HG03439 (cell line): Measurements from ENCODE around the gene DHPS.
"Not testable (repeated sequence)": the region's sequence is repeated elsewhere in the genome, so short reads cannot be mapped to it uniquely, and the experiment has no call there.

ENCODE experiments used
- ATAC-seq: cut with Tn5 transposase; IDR thresholded peaks from one replicate; pipeline ENCODE4 v1.9.1; 2021; ENCODE audit warnings: mild to moderate bottlenecking, moderate library complexity; ENCODE audit not compliant: unreplicated experiment

Gene DHPS

DNA sequence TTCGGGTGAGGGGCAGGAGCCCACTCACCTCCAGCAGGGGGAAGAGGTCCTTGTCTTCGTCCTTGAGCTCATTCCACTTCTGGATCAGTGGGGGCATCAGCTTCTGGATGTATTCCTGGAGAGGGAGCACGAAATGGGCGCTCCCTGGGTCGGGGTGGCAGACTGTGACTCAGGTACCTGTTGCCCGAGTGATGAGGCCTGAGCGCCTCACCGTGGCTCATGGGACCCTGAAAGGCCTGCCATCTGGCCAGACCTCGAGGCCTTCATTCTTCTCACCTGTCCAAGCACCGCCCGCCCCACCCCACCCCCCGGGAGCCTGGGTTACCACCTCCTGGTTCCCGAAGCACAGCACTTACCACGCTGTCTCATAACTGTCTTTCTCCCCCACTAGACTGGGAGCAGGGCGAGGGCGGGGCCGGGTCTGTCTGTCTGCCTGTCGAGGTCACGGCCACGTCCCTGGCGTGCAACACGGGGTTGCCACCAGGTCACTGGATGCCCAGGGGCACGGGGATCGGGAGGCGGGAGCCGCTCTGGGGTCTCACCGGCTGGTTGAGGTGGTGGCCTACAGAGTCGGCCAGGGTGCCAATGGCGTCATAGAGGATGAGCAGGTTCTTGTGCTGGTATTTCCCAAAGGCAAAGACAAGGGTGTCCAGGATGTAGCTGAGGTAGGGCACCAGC is 24.1 kb upstream of the DHPS start:
- no peak for ATAC-seq

DNA sequence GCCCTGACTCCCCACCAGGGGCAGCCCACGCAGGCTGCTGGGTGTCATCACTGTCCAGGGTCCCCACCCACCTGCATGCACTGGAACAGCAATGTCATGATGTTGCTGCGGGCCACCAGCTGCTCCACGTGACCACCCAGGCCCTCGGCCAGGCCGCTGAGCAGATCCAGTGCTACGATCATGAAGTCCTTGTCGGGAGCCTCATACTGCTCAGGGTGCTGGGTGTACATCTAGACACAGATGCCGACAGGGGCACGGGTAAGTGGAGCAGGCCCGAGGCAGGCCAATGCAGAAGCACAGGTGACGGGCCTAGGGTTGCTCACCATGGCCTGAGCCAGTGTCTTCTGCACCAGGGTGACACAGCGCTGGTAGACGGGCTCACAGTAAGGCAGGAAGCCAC is 23.5 kb upstream of the DHPS start:
- ATAC-seq = no peak

DNA sequence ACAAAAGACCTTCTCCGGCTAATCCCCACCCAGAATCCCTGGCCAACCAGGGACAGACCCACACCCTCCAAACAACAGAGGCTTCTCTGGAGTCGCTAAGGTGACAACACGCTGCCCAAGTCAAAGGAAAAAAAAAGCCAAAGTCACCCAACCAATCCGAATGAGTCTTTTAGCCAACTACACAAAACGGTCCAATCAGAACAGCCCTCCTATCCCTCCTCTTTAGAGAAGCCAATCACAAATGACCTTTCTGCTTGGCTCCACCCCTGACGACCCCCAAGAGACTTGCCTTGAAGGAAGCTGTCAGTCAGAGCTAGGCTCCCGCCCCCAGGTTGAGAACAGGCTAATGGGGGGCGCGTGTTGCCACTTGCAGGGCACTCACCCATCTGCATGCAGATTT is 21.4 kb upstream of the DHPS start:
- no peak for ATAC-seq

DNA sequence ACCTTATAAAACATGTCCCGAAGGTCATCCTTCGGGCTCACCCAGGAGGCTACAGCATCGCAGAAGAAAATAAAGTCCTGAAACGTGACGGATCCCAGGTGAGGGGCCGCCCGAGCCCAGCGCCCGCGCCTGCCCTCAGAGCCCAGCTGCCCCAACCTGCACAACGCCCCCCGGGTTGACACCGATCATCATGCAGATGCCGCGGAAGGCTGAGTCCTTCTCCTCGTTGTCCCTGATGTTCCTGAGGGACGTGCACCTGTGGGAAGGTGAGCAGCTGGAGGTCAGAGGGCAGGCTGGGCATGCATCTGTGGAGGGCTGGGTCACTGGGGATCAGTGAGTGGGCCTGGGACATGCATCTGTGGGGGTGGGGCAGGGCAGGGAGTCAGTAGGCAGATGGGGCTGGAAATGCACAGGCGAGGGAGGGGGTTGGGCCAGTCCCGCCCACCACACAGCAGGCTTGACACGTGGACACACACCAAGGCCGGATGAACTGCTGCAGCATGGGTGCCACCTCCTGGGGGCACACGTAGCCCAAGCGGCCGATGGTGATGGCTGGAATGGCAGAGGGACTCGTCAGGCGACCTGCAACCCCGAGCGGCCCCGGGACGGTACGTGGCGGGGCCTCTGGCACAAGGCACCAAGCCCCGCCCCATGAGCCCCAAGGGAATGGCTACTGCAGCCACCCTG is 20.1 kb upstream of the DHPS start:
- no peak for ATAC-seq

DNA sequence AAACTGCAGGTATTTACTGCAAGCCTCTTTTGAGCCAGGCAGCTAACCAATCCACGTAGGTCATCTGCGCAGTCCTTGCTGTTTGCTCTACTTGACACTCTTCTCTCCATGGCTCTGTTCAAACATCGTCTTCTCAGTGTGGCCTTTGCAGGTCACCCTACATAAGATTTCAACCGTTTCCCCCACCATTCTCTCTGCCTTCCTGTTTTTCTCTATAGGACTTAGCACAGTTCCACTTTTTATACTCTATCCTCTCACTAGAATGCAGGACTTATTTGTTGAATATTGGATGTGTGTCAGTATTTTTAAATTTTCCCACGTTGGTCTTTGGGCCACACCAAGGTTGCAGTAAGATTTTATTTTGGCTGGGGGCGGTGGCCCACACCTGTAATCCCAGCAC is 16.5 kb upstream of the DHPS start:
- ATAC-seq = no peak

DNA sequence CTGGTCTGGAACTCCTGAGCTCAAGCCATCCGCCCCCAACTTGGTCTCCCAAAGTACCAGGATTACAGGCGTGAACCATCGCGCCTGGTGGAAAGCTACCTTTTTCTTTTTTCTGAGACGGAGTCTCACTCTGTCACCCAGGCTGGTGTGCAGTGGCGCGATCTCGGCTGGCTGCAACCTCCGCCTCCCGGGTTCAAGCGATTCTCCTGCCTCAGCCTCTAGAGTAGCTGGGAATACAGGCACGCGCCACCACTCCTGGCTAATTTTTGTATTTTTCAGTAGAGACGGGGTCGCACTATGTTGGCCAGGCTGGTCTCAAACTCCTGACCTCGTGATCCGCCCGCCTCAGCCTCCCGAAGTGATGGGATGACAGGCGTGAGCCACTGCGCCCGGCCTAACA is 15.7 kb upstream of the DHPS start:
- ATAC-seq = not testable (repeated sequence)

DNA sequence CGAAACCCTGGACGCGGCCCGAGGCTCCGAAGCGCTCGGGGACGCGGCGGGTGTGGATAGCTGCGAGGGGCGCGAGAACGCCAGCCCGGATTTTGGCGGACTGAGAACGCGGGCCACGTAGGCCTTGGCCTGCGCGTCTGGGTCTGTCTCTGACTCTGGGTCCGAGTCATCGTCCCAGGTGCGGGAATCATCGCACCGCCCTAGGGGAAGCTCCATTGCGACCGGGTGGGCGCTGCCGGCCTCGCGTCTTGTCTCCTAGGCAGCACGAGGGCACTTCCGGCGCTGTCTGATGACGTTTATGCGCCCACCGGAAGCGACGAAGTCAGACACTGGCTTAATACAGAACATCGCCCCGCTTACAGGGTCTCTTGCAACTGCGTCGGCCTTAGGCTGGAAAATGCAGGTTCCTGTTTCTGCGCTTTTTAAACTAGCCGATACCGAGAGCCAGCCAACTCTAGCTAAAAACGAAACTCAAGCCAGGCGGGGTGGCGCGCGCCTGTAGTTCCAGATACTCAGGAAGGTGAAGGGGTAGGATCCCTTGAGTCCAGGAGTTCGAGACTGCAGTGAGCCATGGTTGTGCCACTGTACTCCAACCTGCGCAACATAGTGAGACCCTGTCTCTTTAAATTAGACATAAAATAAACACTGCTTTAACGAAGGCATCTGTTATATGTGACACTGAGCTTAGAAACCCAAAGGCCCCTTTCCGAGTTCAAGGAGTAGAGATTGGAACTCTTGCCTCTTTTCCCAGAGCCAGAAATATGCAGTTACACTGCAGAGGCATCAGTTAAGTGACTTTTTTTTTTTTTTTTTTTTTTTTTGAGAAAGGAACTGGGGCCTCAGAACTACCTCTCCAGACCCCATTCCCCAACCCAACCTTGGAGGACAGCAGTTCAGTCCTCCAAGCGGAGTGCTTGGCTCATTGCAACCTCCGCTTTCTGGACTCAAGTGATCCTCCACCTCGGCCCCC is 15.0 kb upstream of the DHPS start, which contains the start of gene FBXW9:
Gene FBXW9, minus strand, starts transcription at position 266 of the 970 bp plus-strand sequence. Its CDS starts 50 bp downstream, at position 216.
- ATAC-seq = peak; percentile 72

DNA sequence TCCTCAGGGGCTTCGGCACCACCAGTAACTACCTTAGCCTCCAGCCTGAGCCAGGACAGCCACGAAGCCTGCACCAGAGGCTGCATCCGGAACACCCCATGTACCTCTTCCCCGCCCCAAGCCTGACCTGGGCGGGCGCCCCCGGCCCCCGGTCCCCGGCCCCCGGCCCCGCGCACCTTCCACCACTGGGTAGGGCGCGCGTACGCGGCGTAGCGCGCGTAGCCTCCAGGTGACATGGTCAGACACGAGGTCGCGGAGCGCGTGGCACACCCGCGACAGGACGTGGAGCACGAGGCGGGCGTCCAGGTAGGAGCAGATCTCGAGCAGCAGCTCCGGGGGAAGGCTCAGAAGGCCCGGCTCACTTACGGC is 14.3 kb upstream of the DHPS start:
- ATAC-seq = peak; percentile 4

DNA sequence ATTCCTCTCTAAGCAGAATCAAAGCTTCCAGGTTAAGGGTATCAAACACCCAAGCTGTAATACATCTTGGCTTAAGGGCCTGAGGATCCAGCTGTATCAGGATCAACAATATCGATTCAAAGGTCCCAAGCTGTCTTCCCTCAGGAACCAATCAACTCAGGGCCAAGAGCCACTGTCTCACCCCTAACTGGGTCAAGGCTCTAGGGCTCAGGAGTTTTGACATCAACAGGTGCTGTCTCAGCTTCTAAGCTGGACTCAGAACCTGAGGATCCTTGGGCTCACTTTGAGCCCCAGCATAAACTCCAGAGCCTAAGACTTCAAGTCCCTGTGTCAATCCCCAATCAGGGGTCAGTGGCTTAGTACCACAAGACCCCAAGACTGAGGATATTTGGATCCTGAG is 13.8 kb upstream of the DHPS start:
- no peak for ATAC-seq

DNA sequence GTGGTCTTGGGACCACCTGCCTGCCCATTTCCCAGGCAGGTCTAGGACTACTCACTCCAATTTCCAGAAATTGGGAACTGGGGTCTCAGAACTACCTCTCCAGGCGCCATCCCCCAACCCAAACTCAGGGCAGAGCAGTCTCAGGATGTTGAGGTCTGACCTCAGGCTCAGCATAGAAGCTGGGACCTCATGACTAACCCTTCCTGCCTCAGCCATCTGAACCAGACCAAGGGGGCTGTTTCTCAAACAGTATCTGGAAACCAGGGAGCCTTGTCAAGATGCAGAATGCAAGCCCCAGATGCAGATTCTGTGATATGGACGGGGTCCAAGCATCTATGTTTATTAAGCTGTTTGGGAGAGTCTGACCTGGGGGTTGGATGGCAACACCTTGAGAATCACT is 13.4 kb upstream of the DHPS start:
- no peak for ATAC-seq

DNA sequence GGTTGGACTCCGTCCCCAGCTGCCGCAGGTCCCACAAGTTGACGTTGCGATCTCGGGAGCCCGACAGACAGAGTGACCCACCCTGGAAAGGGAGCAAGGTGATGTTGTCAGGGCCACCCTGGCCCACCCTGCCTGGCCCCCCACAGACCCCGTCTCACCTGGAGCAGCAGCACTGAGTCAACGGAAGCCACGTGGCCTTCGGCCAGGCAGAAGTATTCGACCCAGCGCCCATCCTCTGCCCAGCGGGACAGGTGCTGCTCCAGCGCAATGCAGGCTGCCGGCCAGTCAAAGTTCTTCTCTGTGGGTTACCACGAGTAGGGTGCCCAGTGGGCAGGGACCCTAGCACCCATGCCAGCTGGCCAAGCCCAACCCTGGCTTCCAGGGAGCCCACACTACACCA is 13.0 kb upstream of the DHPS start:
- no peak for ATAC-seq

DNA sequence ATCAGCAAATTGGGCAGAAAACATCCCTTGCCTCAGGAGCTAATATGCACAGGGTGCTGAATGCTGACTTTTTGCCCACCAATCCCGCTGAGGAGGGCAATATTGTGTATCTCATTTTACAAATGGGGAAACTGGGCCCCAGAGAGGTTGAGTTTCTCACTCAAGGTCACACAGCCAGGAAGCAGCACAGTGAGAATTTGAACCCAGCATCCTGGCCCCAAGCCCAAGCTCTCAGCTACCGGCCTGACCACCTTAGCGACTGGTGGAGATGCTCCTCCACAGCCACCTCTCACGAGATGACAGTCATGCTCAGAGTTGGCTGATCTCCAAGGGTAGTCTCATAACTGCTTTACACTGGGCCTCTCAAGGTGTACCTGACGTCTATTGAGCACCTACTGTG is 11.3 kb upstream of the DHPS start:
- ATAC-seq = no peak

DNA sequence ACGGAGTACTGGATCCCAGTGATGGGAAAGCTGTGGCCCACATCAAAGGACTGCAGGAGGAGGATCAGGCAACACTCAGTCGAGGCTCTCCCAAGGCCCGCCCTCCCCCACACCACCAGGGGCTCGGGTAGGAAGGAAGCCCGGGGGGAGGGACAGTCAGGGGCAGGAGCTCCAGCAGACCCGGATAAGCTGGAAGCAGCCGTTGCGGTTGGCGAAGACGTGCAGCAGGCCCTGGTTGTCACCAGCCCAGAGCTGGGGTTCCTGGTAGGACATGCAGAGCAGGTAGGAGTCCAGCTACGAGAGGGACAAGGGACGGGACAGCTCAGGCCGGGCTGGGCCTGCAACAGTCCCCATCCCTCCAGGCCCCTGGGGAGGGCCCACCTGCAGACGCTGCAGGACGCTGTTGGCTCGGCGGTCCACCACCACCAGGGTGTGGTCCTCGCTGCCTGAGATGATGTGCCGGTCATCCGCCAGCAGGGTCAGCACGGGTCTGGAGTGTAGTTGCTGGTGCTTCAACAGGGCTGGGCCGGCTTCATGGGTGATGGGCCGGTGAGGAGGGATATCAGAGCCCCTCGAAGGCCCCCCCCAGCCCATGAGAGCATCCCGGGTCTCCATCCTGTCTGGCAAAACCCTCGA is 8.0 kb upstream of the DHPS start:
- no peak for ATAC-seq

DNA sequence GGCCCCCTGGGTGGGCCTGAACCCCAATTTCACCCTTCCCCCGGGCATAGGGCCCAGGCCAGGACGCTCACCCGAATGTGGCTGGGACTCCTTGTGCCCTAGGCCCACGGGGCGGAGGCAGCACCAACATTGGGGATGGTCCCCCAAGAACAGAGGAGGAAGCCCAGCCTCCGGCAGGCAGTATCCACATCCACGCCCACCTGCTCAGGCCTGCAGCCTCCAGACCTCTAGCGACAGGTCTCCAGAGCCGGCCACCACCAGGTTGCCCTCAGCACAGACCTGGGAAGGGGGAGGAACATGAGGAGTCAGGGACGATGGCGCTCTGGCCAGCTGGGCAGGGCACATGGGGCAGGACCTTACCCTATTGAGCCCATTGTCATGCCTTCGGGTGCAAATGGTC is 7.3 kb upstream of the DHPS start:
- no peak for ATAC-seq

DNA sequence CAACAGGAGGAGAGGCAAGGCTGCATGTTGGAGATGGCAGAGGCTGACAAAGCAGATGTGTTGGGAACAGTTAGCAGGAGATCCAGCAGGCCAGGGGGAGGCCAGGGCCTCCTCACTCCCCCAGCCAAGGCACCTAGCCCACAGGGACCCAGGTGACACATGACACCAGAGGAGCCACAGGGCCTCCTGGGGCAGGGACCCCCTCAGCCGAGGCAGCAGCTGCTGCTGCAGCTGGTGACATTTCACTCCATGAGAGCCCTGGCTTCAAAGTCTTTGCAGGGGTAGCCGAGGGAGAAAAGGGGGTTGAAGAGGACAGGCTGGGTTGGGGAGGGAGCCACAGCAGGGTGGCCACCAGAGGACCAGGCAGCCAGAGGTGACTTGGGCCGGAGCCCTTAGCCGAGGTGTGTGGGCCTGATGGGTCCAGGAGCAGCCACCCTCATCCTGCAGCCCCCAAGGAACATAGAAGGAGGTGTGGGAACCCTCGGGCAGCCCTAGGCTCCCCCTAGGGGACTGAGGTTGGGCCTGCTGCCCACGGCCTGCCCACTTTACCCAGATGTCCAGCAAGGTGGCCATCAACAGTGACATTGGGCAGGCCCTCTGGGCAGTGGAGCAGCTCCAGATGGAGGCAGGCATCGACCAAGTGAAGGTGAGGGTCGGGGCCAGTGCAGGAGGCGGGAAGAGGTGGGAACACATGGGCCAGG is 6.0 kb upstream of the DHPS start, which contains the start of gene GNG14:
Gene GNG14, plus strand, starts transcription at position 503 of the 701 bp plus-strand sequence. Its CDS starts 51 bp downstream, at position 554.
- ATAC-seq = no peak

DNA sequence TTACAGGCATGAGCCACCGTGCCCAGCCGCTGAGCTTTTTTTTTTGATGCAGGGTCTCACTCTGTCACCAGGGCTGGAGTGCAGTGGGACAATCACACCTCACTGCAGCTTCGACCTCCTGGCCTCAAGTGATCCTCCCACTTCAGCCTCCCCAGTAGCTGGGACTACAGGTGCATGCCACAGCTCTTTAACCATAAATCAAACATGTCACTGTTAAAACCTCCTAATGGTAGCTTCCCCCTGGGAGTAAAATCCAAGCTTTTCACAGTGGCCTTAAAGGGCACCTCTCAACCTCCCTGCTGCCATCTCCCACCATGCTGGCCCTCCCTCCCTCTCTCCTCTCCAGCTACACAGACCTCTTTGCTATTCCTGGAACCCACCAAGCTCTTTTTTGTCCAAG is 4.2 kb upstream of the DHPS start:
- ATAC-seq = no peak

DNA sequence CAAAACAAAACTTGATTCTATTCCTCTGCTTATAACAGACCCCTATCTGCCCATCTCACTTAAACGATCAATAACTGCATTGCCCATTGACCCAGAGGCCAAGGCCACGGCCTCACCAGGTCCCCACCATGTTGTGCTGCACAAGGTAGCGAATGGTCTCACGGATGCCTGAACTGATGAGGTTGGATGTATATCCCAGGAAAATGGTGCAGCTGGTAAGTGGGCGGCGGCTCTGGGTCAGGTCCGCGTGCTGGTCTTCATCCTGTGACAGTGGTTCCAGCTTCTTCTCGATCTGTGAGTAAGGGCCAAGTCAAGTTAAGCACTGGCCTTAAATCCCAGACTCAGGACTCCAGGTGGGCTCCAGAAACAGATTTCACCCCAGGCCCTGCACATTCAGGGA is 1.6 kb downstream of the DHPS start:
- no peak for ATAC-seq

DNA sequence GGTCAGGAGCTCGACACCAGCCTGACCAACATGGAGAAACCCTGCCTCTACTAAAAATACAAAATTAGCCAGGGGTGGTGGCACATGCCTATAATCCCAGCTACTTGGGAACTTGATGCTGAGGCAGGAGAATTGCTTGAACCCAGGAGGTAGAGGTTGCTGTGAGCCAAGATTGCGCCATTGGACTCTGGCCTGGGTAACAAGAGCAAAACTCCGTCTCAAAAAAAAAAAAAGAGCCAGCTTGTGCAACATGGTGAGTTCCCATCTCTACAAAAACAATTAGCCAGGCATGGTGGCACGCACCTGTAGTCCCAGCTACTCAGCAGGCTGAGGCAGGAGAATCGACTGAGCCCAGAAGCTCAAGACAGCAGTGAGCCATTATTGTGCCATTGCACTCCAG is 3.6 kb downstream of the DHPS start:
- not testable (repeated sequence) for ATAC-seq

DNA sequence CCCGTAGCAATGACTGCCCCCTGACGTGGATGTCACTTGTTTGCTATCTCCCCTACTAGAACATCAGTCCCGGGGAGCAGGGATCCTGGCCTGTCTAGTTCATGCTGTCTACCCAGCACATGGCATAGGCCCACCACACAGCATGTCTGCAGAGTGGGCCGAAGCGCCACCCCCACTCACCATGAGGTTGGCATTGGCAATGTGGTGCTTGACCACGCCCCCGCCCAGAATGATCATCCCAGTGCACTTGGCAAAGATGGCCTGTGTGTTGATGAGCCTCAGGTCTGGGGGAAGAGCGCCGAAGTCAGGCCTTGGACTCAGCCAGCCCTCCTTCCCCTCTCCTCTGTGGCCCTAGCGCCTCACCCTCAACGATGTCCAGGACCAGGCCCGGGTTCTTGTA is 4.8 kb downstream of the DHPS start:
- no peak for ATAC-seq

DNA sequence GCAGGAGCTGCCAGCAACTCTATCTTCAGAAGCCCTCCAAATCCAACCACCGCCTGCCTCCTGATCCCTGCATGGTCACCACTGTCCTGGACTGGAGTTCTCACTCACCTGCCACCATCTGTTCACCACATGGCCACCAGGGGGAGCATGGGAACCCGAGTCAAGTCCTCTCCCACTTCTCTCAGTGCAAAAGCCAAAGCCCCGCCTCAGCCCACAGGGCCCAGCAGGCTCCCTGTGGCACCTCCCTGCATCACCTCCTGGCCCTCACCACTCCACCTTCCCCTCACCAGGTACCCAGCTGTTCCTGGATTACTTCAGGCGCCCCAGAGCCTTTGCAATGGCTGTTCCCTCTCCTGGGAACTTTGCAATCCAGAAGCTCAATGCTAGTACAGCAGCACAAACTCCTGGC is 5.3 kb downstream of the DHPS start:
- ATAC-seq = no peak
